Activated CD8-positive, alpha-beta memory T cell treated with anti-CD3 and anti-CD28 coated beads, Interleukin-2, amount 50 U/mL, for 1 hour (primary cell): Measurements from ENCODE around the gene ZFYVE21.

Experiments
- DNase-seq: peaks from one replicate; pipeline ENCODE4 v3.0.0-alpha.2; 2020; ENCODE audit errors: extremely low read depth

ZFYVE21 gene

DNA sequence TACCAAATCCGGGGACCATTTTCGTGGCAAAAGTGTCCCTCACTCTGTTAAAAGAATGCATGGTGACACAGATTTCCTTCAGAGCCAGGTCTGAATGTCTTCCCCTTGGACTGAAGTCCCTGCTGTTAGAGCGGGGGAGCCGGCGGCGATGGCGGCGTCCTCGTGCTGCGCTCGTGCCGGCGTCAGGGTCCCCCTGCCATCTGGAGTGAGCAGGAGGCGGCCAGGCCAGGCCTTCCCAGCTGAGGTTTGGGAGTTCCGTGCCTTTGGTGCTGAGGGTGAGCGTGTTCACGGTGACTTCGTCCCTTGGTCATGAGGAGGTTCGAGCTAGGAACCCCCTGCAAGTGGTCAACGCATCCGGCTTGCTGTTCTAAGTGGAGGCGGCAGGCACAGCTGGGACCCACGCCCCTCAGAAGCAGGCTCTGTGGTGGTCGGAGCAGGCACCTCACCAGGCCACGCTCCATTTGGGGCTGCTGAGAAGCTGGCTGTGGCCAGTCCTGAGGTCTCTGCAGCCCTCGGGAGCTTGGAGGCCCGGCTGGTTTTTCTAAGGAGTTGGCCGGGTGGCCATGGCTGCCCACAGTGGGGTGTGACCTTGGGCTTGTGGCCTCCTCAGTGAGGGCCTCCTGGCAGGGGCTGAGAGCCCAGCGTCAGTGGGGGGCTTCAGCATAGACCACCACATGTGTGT lies 9.5 kb downstream of the ZFYVE21 start:
- DNase-seq = no peak

DNA sequence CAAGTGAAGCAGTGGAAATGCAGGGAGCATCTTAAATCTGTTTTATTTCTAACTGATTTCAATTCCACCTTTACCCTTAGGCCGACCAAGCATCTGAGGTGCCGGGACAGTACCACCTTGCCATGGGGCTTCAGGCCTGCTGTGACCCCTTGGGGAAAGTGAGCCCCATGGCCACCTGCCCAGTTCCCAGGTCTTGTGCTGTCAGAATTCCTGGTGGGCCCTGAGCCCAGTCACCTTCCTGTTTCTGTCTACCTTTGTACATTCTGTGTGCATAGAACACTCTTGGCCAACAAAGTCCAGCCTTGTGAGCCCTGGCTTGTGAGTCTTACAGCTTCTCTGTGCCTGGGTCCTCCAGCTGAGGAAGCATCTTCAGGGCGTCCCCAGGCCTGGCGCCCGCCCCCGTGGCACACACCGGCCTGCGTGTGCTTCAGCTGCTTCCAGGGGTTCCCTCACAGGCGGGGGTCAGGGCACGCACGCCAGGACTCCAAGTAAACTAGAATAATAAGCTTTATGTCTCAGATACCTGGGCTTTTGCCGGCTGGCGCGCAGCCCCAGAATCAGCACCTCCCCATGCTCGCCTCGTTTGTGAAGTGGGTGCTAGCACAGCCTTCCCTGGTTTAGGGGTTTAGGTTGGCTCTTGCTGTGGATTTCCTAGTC lies 10.3 kb downstream of the ZFYVE21 start:
- DNase-seq = no peak

DNA sequence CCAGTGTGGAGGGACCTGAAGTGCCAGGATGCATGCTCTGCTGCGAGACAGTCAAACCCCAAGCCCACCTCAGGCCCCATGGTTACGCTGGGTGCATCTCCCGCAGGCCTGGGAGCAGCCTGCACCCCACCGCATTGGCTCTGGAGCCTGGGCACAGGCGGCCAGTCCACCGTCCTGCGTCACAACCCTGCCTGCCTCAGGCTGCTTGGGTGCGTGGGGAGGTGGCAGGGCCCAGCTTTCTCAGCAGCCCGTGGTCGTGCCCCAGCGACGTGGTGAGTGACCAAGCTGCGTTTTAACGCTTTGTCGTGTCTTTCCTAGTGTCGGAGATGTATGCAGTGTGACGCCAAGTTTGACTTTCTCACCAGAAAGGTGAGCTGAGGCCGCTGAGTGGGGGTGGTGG lies 10.9 kb downstream of the ZFYVE21 start:
- DNase-seq = no peak

DNA sequence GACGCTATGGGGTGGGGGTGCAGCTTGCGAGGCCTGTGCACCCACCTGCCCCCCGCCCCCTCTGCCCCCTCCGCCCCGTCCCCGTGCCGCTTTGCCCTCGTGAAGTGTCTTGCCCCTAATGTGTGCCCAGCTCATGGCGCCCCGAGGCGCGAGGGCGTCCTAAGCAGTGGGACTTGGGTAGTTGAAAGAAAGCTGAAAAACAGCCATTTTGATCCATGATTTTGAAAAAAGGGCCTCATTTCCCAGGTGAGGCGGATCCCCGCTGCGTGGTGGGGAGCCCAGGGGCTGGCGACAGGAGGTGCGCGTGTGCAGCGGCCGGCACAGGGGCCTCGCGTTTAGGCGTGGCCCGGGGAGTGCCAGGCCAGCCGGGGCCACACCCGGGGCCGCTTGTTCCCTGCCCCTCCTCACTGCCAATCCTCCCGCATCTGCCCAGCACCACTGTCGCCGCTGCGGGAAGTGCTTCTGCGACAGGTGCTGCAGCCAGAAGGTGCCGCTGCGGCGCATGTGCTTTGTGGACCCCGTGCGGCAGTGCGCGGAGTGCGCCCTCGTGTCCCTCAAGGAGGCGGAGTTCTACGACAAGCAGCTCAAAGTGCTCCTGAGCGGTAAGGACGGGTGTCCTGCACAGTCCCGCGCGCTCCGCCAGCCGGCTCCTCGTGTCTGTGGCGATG lies 11.8 kb downstream of the ZFYVE21 start:
- no peak for DNase-seq

DNA sequence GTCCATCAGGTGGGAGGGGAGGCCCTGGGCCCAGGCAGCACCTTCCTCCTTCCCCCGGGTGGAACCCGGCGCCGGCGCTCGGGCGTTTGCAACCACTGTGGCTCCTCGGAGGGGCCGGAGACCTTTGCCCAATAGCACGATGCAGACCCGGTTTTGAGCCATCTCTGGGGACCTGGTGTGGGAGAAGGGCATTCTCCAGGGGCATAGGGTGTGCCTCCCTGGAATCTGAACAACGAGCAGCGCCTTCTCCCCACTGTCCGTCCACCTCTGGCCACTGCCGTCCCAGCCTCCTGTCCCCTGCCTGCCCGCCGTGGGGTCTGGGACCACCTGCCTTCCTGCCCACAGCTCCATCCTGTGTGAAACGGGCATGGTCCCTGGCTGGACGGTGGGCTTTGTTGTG lies 12.5 kb downstream of the ZFYVE21 start:
- DNase-seq = no peak

DNA sequence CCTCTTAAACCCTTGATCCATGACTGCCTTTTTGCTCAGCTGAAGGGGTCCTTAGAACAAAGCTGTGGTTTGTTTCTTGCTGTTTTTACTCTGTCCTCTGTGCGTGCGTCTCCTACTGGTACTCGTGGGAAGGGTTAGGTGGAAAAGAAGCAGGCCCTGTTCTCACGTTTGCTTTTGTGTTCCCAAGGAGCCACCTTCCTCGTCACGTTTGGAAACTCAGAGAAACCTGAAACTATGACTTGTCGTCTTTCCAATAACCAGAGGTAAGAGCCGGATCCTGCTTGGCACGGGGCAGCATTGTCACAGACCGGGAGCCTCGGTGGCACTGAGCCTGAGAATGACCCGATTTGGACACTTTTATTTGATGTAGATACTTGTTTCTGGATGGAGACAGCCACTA lies 13.1 kb downstream of the ZFYVE21 start:
- no peak for DNase-seq

DNA sequence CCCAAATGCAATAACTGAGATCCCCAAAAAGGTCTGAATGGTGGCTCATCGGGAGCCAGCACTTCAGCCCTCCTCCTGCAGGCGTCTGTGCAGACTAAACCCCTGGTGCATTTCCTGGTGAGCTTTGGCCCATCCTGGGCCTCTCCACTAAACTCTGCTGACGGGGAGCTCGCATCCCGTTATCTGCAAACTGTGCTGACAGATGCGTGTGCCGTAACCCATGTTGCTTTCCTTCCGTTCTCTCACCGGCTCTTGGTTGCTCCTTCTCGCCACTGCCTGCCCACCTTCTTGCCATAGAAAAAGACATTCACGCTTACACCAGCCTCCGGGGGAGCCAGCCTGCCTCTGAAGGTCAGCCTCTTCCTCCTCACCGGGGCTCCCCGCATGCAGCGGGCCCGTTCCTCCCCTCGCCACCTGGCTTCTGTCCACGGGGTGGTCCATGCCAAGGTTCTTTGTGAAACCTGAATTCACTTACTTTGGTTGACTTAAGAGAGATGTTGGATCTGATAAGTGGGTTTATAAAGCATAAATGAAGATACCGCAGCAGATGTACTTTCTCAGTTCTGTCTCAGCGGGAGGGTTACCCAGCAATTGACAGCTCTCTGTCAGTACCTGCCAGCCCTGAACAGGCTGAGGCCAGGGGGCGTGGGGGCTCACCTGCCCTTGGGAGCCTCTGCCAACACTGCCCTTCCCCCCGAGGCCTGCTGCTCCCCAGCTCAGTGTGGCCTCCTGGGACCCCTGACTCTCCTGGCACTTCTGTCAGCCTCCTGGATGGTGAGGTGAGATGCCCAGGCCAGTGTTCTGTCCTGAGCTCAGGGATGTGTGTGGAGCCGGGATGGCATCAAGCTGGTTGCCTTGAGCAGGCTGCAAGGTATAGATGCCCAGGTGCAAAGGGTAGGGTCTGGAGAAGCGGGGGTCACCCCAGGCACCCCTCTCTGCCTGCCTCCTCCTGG lies 14.2 kb downstream of the ZFYVE21 start:
- no peak for DNase-seq

DNA sequence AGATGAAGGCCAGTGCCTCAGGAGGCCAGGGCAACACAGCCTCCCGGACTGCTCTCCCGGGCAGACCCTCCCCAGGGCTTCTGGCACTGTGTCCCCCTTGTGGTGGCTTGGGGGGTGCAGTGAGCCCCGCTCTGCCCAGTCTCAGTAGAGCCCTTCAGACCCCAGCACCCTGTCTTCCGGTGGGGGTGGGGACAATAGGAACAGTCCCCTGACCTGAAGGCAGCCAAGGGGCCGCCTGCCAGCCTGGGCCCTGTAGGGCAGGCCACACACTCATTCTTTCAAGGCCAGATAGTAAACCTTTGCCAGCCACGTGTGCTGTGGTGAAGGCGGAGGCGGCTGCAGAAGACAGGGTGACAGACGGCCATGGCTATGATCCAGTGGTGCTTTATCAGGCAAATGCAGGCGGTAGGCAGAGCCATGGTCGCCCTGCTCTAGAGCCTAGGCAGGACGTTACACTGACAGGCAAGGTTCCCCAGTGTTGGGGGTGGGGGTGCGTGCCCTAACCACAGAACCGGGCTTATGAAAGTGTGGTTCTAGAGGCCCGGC lies 15.0 kb downstream of the ZFYVE21 start:
- DNase-seq = no peak

DNA sequence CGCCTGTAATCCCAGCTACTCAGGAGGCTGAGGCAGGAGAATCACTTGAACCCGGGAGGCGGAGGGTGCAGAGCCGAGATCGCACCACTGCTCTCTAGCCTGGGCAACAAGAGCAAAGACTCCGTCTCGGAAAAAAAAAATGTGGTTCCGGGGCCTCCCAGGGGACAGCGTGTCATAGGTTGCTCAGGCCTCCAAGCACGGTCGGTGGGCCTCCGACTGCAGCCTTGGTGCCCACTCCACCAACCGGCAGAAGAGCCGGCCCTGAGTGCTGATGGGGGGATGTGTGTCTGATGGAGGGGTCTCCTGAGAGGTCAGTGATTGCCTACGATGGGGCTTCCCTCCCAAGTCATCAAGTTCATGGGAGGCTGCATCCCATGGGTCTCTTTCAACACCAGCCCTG lies 15.9 kb downstream of the ZFYVE21 start:
- DNase-seq = no peak

DNA sequence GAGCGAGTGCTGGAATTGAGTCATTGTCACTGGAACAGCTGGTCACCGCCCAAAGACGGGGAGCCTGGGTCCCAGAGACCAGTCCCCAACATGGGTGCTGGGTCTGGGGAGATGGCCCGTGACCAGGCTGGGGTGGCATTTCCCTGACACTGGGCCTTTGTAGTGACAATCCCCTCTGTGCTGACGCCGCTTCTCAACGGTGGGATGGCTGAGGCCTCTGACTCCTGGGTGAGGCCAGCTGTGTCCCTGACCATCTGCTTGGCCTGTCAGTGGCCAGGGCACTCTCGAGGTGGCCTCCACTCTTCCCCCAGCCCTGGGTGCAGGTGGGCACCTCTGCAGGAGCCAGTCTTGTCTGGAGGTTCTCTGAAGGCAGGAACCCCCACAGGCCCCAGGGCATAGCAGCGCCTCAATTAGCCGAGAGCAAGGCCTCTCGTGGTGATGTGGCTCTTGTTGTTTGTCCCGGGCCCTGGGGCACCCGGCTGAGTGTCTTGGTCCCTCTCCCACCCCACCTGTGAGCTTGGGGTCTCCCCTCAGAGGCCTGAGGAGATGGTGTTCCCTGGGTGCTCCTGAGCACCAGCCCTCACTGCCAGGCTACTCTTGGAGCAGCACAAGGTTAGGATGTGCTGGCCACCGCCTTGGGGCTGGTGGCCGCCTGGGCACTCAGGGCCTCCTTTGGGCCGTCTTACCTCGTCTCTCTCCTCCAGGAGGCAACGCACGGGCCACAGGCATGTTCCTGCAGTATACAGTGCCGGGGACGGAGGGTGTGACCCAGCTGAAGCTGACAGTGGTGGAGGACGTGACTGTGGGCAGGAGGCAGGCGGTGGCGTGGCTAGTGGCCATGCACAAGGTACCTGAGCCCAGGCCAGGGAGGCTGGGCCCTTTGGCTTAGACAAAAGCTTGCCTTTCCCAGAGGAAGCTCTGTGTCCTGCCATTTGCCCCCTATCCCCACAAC lies 16.6 kb downstream of the ZFYVE21 start:
- no peak for DNase-seq

DNA sequence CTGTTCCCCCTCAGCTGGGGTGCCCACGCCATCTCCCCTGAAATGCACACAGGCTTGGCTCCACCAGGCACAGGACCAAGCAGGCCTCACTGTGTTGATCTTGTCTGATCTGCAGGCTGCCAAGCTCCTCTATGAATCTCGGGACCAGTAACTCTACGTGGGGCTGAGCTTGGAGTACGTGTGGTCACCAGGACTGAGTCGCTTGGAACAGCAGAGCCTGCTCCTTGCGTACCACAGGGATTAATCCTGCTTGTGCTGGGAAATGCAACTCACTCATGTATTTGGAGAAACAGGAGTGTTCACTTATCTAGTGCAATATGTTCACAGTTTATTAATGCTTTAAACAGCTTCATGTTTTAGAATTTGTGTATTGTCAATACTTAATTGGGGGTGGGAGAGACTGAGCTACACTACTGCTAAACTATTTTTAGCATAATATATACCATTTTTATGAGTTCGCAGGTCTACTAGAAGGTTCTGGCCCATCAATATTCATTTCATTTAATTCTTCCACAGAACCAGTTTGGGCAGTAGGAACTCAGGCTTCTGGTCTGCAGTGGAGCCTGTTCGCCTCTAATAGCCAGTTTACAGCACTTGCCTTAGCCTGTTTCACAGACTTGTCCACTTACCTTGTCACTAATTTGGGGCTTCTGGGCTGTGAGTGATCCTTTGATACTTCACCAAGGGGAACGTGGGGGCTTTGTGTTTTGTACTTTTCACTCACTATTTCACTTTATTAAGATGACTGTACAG lies 17.4 kb downstream of the ZFYVE21 start:
- no peak for DNase-seq

DNA sequence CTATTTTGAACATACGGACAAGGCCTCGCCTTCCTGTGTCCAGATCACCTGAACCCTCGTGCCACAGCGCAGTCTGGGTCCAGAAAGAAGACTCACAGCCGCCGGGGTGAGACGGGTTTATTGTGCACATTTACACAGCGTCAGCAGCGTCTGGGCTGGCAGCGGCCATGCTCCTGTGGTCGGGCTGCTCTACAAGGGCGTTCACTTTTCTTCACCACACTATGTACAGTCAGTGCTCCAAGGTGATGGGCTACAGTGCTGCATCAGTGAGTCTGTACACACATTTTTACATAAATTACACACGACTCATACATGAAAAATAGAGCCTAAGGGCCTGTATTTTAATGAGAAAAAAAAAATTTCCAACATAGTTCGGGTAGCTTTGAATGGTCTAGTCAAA lies 18.0 kb downstream of the ZFYVE21 start:
- DNase-seq = no peak

DNA sequence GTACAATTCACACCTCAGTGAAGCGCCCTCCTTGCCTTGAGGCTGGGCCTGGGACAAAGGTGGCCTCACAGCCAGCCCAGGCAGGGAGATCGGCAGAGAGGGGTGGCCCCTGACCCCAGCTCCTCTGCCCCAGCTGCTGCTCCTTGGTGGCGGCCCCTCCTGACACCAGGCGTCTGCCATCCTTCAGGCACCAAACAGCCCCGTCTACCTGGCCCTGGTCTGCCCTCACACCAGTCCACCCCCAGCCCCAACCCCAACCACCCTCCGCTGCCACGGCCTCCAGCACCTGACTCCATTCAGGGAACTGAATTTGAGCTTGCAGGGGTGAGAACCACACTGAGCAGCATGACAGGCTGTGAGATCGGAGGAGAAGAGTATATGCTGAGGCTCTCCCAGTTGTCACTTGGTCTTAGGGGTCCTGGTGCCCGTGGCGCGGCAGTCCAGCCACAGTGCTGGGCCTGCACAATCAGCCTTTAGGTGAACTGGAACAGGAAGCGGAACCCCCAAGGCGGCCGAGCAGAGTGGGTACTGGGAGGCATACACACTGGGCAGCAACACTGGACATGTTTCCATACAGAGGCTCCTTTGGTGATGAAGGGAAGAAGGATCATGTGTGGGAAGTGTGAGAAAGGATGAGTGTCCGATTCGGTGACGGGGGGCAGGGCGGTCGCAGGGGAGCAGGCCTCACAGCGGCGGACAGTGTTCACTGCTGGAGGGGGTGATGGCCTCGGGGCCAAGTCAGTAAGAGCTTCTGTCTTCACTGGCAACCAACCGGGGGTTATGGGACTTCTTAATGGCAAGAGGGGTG lies 18.7 kb downstream of the ZFYVE21 start:
- no peak for DNase-seq

DNA sequence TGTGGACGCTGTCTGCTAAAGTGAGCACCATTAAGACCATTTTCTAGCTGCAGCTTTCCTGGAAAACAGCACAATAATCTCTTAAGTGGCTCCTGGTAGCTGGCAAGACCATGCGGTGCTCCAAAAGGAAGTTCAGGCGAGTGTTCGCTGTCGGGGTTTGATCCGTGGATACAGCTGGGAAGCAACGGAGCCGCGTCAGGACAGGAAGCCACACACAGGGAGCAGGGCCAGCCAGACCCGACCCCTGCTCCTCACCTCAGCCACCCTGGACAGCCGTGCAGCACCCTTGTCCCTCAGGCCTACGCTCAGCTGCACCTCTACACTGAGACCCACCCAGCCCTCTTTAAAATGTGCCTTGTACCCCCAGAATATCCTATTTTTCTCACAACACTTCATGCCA lies 19.4 kb downstream of the ZFYVE21 start:
- no peak for DNase-seq

DNA sequence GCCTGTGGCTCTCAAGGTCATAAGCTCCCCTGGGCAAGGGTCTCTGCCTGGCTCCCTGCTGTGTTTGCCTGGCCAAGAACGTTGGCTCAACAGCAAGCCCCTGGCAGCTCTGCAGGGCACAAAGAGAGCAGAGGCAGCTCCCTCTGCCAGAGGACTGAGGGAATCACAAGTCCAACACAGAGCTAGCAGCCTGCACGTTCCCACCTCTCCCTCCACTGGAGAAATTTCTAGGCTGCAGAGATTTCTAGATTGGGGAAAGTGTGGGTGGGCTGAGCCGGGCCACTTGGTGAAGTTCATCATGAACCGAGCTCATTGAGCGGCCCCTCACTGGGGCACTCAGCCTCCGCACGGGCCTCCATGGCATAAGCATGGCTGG lies 19.8 kb downstream of the ZFYVE21 start:
- no peak for DNase-seq

DNA sequence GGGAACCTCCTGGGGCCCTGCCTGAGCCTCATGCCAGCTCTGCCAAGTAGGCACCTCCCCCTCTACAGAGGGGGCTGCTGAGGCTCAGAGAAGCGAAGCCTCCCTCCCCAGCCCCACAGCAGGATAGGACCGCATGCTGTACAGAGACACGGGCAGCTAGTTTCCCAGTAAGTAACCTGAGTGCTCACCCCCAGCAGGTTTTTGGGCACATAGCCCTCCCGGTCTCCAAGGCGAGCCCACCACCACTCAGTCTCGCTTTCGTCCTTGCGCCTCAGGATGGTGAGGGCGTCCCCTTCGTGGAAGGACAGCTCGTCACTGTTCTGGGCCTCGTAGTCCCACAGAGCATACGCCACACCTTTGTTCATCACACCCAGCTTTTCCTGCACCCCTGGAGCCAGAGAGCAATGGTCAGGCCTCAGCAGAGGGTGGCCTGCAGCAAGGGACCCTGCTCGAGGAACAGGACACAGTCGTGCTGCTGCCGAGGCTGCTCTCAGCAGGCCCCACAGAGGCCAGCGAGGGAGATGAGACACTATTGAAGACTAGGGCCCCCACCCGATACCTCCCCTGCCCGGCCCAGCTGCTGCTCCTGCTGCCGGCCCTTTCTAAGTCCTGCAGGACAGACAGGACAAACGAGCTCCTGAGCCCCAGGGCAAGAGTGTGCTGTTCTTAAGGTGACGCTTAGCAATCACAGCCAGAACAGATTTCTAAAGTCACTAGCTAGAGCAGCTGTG lies 20.4 kb downstream of the ZFYVE21 start:
- DNase-seq = no peak

DNA sequence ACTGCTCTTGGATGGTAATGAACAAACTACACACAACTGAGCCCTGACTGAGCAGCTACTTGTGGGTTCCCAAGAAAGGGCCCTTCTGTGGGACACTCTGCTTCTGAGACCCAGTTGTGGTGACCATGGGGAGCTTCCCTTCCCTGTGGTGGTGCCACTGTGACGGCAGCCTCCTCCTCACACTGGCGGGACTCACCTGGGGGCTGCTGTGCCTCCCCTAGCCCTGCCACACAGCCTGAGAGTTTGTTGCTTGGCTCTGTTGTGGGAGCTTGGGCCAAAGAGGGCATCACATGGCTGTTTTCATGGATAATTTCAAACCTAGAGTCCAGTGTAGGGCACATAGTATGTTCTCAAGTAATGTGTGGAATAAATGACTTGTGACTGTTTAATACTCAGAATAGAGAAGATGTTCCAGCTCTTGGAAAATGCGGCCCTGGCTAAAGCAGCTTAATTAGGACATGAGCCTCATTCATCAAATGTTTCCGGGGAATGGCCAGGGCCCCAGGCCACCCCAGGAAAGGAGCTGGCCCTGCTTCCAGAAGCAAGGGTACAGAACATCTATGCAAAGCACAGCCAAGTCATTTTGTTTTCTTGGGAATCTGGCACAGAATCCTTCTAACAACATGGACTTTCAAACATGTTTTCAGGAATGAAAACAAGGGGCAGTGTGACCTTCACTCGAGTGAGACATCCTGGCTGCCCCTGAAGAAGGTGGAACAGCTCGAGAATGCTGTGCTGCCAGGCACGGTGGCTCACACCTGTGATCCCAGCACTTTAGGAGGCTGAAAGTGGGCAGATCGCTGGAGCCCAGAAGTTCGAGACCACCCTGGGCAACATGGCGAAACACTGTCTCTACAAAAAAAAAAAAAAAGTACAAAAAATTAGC lies 21.2 kb downstream of the ZFYVE21 start:
- no peak for DNase-seq
